GM18861 (cell line): ENCODE data around the gene TMUB1.

ENCODE experiments used
- ATAC-seq: cut with Tn5 transposase; IDR thresholded peaks from one replicate; pipeline ENCODE4 v1.9.1; 2021; ENCODE audit not compliant: unreplicated experiment

Gene TMUB1

GRCh38 chr7:151121380-151122170 lies 38.3 kb upstream of the TMUB1 start:
- no peak for ATAC-seq

GRCh38 chr7:151120896-151121295 lies 37.6 kb upstream of the TMUB1 start:
- no peak for ATAC-seq

- no peak for ATAC-seq
Observed at GRCh38 chr7:151119902-151120301, 36.6 kb upstream of the TMUB1 start.

GRCh38 chr7:151119055-151119415 lies 35.7 kb upstream of the TMUB1 start:
- no peak for ATAC-seq

- no peak for ATAC-seq
Observed at GRCh38 chr7:151118108-151119054, 35.1 kb upstream of the TMUB1 start.

GRCh38 chr7:151117565-151117964 lies 34.3 kb upstream of the TMUB1 start:
- no peak for ATAC-seq

GRCh38 chr7:151116603-151117440 lies 33.5 kb upstream of the TMUB1 start:
- no peak for ATAC-seq

GRCh38 chr7:151115836-151116418 lies 32.6 kb upstream of the TMUB1 start:
- ATAC-seq, result no peak

- no peak for ATAC-seq
Observed at GRCh38 chr7:151115121-151115835, 32.0 kb upstream of the TMUB1 start.

GRCh38 chr7:151114151-151115090 lies 31.1 kb upstream of the TMUB1 start:
- ATAC-seq, result no peak

- ATAC-seq, result no peak
Observed at GRCh38 chr7:151113344-151114150, 30.3 kb upstream of the TMUB1 start.

GRCh38 chr7:151110941-151111645 lies 27.8 kb upstream of the TMUB1 start:
- peak; percentile 88 for ATAC-seq

- ATAC-seq, result no peak
Observed at GRCh38 chr7:151110236-151110940, 27.1 kb upstream of the TMUB1 start.

- ATAC-seq, result no peak
Observed at GRCh38 chr7:151109094-151110048, 26.1 kb upstream of the TMUB1 start.

- no peak for ATAC-seq
Observed at GRCh38 chr7:151107882-151108281, 24.6 kb upstream of the TMUB1 start.
